Psoas muscle (tissue), 8 donors: Measurements from ENCODE around the gene VWC2. TPM values are rescaled to one million over a fixed set of nuclear protein-coding genes. Genes with fewer than 3 reads are reported as not detected.

Source experiments
- ATAC-seq, 4 donors: fragments of 200-7000 bp; cut with Tn5 transposase; one replicate each; pipeline ENCODE4 v1.9.1; 2020; ENCODE audit warnings: moderate library complexity in 3 of 4, mild to moderate bottlenecking in 2 of 4
- DNase-seq, 2 donors: peaks; one replicate each; pipeline ENCODE4 v3.0.0-alpha.2; 2020
- H3K27ac ChIP-seq: fragments of 200-600 bp; one replicate; pipeline ENCODE4 v1.8.0; 2022
- H3K27me3 ChIP-seq, 3 donors: fragments of 200-600 bp in 1 of 3; one replicate each; pipeline versions ENCODE4 v1.6.1 to v1.8.0; 2013 to 2022; ENCODE audit warnings: low read length in 2 of 3, mild to moderate bottlenecking in 2 of 3, moderate library complexity in 1 of 3; ENCODE audit not compliant: insufficient read depth in 3 of 3
- H3K36me3 ChIP-seq, 2 donors: fragments of 200-600 bp in 1 of 2; one replicate each; pipeline versions ENCODE4 v1.6.1 to v1.8.0; 2013 to 2022; ENCODE audit warnings: low read depth in 1 of 2, mild to moderate bottlenecking in 1 of 2, moderate library complexity in 1 of 2; ENCODE audit not compliant: insufficient read depth in 1 of 2
- H3K4me1 ChIP-seq: fragments of 200-600 bp; one replicate; pipeline ENCODE4 v1.8.0; 2022
- H3K4me3 ChIP-seq: fragments of 200-600 bp; one replicate; pipeline ENCODE4 v1.8.0; 2022; ENCODE audit warnings: mild to moderate bottlenecking
- H3K9me3 ChIP-seq: fragments of 200-600 bp; one replicate; pipeline ENCODE4 v1.8.0; 2022
- WGBS, 3 donors: extraction: QIAGEN DNeasy Blood & Tissue Kit; methylation state at CpG; one replicate each; pipeline versions ENCODE4 v1.1.6 to v1.1.7; 2013; 5-methylcytosine and 5-hydroxymethylcytosine counted together
- intact Hi-C, 2 donors: fragments of 100-400 bp; cut with DNase I; formaldehyde crosslinking; loops; one replicate each; pipeline versions ENCODE4 v1.11.0 to v1.14.2; 2022
- polyA plus RNA-seq, 3 donors: library from polyadenylated mRNA; stranded (reverse); fragments of 200-250 nt; gene quantifications; one replicate each; pipeline ENCODE4 v1.2.3, GENCODE V29; 2013
- total RNA-seq, 4 donors: library from RNA; stranded (reverse); fragmentation: NEBNext Ultra II Directional in 2 of 4; extraction: Animal tissue kit (Norgen Biotek cat#: 25700) in 2 of 4; gene quantifications; one replicate each; pipeline versions ENCODE4 v1.2.1 to v1.2.4, GENCODE V29; 2021 to 2023
- TF ChIP-seq, protein P1 (sequence below): fragments of 200-600 bp; IDR thresholded peaks from one replicate; pipeline ENCODE4 v1.8.0; 2022; ENCODE audit warnings: antibody characterized with exemption
- donor health status: healthy with polysubstance abuse.
- donor health status: DM: no; HTN: no; CAD: no; lungs with moderate emphysema.
- donor health status: Bipolar disorder and iron deficiency.
- donor health status: healthy.
- donor health status: DM: yes; HTN: yes; CAD: no.
- donor health status: DM: no; HTN: no; CAD: no.
- donor health status: DM: no; HTN: no; CAD: no.
- donor health status: DM: yes; HTN: yes; CAD: no.

VWC2 gene
- total and polyA plus RNA-seq, 7 donors: under 0.01 to 0.01 TPM; not detected in 5

GRCh38 chr7:49911909-49912308 lies 138.5 kb downstream of the VWC2 start:
- Histone ChIP-seq H3K9me3 (no peaks in the 10 kb centered on the region), H3K27me3 (no peaks in the 10 kb centered on the region), H3K4me3 (no peak overlapping the region), H3K27ac (no peak overlapping the region), H3K36me3 (no peaks in the 10 kb centered on the region), H3K4me1 (no peaks in the 10 kb centered on the region)
- DNase-seq (no peak), ATAC-seq (no peak)
- intact Hi-C loops: no loop called here
- 78 to 84% (median 78%) methylated on average over 8 of the region's 8 CpGs for WGBS, 3 donors
- TF ChIP-seq, protein P1, sequence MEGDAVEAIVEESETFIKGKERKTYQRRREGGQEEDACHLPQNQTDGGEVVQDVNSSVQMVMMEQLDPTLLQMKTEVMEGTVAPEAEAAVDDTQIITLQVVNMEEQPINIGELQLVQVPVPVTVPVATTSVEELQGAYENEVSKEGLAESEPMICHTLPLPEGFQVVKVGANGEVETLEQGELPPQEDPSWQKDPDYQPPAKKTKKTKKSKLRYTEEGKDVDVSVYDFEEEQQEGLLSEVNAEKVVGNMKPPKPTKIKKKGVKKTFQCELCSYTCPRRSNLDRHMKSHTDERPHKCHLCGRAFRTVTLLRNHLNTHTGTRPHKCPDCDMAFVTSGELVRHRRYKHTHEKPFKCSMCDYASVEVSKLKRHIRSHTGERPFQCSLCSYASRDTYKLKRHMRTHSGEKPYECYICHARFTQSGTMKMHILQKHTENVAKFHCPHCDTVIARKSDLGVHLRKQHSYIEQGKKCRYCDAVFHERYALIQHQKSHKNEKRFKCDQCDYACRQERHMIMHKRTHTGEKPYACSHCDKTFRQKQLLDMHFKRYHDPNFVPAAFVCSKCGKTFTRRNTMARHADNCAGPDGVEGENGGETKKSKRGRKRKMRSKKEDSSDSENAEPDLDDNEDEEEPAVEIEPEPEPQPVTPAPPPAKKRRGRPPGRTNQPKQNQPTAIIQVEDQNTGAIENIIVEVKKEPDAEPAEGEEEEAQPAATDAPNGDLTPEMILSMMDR: no peak

GRCh38 chr7:49926720-49927119 lies 153.3 kb downstream of the VWC2 start:
- WGBS, 3 donors: 82 to 86% (median 82%) methylated on average over 6 of the region's 6 CpGs
- Histone ChIP-seq H3K27me3 (no peaks in the 10 kb centered on the region), H3K27ac (no peak overlapping the region), H3K36me3 (no peaks in the 10 kb centered on the region), H3K4me3 (no peak overlapping the region), H3K9me3 (no peaks in the 10 kb centered on the region), H3K4me1 (no peaks in the 10 kb centered on the region)
- no peak for DNase-seq
- no peak for ATAC-seq
- intact Hi-C loops: no loop called here
- TF ChIP-seq, protein P1: no peak

GRCh38 chr7:49927631-49928030 lies 154.2 kb downstream of the VWC2 start:
- intact Hi-C loops: no loop called here
- H3K4me3 ChIP-seq: no peak overlapping the region
- no peaks in the 10 kb centered on the region for H3K9me3 ChIP-seq
- no peaks in the 10 kb centered on the region for H3K36me3 ChIP-seq
- WGBS, 3 donors: 50 to 58% (median 50%) methylated on average over 5 of the region's 5 CpGs
- no peaks in the 10 kb centered on the region for H3K4me1 ChIP-seq
- no peak for DNase-seq
- TF ChIP-seq, protein P1: no peak
- ATAC-seq: no peak
- H3K27me3 ChIP-seq: no peaks in the 10 kb centered on the region
- no peak overlapping the region for H3K27ac ChIP-seq

- H3K27me3 ChIP-seq: no peaks in the 10 kb centered on the region
- intact Hi-C loops: no loop called here
- H3K27ac ChIP-seq: no peak overlapping the region
- H3K4me3 ChIP-seq: no peak overlapping the region
- TF ChIP-seq, protein P1: no peak
- ATAC-seq: no peak
- WGBS, 3 donors: 84 to 92% (median 86%) methylated on average over 2 of the region's 2 CpGs
- H3K9me3 ChIP-seq: no peaks in the 10 kb centered on the region
- DNase-seq: no peak
- H3K4me1 ChIP-seq: no peaks in the 10 kb centered on the region
- H3K36me3 ChIP-seq: no peaks in the 10 kb centered on the region
These were observed 155.3 kb downstream of the VWC2 start for GRCh38 chr7:49928787-49929186.

DNA sequence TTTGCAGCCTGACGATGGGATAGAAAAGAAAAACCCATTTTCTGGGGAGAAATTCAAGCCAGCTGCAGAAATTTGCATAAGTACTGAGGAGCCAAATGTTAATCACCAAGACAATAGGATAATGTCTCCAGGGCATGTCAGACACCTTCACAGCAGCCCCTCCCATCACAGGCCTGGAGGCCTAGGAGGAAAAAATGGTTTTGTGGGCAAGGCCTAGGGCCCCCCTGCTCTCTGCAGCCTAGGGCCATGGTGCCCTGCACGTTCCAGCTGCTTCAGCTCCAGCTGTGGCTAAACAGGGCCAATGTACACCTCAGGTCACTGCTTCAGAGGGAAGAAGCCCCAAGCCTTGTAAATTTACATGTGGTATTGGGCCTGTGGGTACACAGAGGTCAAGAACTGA lies 158.2 kb downstream of the VWC2 start:
- ATAC-seq: no peak
- intact Hi-C loops: no loop called here
- 65 to 74% (median 74%) methylated on average over 2 of the region's 2 CpGs for WGBS, 3 donors

More for the DNA sequence above, 158.2 kb downstream of the VWC2 start:
- no peak for DNase-seq
- Histone ChIP-seq H3K36me3 (no peaks in the 10 kb centered on the region), H3K27me3 (no peaks in the 10 kb centered on the region), H3K9me3 (no peaks in the 10 kb centered on the region), H3K27ac (no peak overlapping the region), H3K4me3 (no peak overlapping the region), H3K4me1 (no peaks in the 10 kb centered on the region)
- TF ChIP-seq, protein P1: no peak
